SU-DHL-6 (cell line): Measurements from ENCODE around the gene MYF5.

Experiments used
- EZH2phosphoT487 ChIP-seq: fragments of 200-600 bp; sonication (generic), shearing (Covaris generic); conservative IDR thresholded peaks from 2 replicates; pipeline ENCODE4 v1.6.1; 2018; ENCODE audit warnings: mild to moderate bottlenecking, antibody characterized with exemption, low read length, moderate library complexity, mixed read lengths
- TF ChIP-seq, protein P1 (sequence below): fragments of 200-600 bp; sonication (generic); IDR thresholded peaks from one replicate; pipeline ENCODE4 v1.5.1; 2017; ENCODE audit warnings: antibody characterized with exemption, mild to moderate bottlenecking, low read length, moderate library complexity; ENCODE audit not compliant: insufficient read depth, poor library complexity, severe bottlenecking

DNA sequence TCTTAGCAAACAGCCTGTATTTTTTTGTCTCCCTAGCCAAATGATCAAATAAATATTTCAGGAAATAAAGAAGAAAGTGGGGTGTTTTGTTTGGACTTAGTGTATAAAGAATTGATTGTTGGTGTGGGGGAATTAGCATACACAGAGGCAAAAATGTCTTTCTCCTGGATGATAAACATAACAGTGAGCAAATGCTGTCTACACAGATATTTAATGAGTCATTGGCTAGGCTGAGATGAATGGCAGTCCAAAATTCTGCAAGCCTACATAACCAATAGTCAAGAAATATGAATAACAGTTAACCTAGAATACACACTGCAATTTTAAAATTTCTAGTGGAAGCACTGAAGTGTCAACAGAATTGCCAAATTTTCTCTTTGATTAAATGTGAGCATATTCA is 35.8 kb downstream of the MYF5 start:
- TF ChIP-seq, protein P1, sequence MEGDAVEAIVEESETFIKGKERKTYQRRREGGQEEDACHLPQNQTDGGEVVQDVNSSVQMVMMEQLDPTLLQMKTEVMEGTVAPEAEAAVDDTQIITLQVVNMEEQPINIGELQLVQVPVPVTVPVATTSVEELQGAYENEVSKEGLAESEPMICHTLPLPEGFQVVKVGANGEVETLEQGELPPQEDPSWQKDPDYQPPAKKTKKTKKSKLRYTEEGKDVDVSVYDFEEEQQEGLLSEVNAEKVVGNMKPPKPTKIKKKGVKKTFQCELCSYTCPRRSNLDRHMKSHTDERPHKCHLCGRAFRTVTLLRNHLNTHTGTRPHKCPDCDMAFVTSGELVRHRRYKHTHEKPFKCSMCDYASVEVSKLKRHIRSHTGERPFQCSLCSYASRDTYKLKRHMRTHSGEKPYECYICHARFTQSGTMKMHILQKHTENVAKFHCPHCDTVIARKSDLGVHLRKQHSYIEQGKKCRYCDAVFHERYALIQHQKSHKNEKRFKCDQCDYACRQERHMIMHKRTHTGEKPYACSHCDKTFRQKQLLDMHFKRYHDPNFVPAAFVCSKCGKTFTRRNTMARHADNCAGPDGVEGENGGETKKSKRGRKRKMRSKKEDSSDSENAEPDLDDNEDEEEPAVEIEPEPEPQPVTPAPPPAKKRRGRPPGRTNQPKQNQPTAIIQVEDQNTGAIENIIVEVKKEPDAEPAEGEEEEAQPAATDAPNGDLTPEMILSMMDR: no peak
- no peak for TF ChIP-seq EZH2phosphoT487
